Vagina (tissue), 2 donors: ENCODE results near the gene SIPA1L3. TPM values are rescaled to one million over a fixed set of nuclear protein-coding genes. Genes with fewer than 3 reads are reported as not detected.

ENCODE experiments used
- DNase-seq, 2 donors: peaks; one replicate each; pipeline ENCODE4 v3.0.0-alpha.2; 2017; ENCODE audit errors: extremely low spot score in 2 of 2
- H3K27ac ChIP-seq: fragments of 200-600 bp; sonication (generic); one replicate; pipeline ENCODE4 v1.5.1; 2019
- H3K27me3 ChIP-seq: fragments of 200-600 bp; sonication (generic); one replicate; pipeline ENCODE4 v1.5.1; 2019
- H3K36me3 ChIP-seq, 2 donors: fragments of 200-600 bp; sonication (generic); one replicate each; pipeline ENCODE4 v1.5.1; 2017 to 2019
- H3K4me1 ChIP-seq: fragments of 200-600 bp; sonication (generic); one replicate; pipeline ENCODE4 v1.5.1; 2019
- H3K4me3 ChIP-seq, 2 donors: fragments of 200-600 bp; sonication (generic); 1 replicate in 1 of 2; 2 replicates in 1 of 2; pipeline ENCODE4 v1.5.1; 2016 to 2019
- H3K9me3 ChIP-seq: fragments of 200-600 bp; sonication (generic); one replicate; pipeline ENCODE4 v1.5.1; 2019
- CTCF ChIP-seq, 3 experiments: fragments of 450-650 bp in 2 of 3; fragments of 200-600 bp in 1 of 3; sonication (generic) in 1 of 3; IDR thresholded peaks; one replicate each; pipeline ENCODE4 v1.5.1; 2017 to 2019; ENCODE audit warnings: antibody characterized with exemption in 3 of 3, mild to moderate bottlenecking in 2 of 3, moderate library complexity in 2 of 3
- POLR2A ChIP-seq, 2 donors: fragments of 450-650 bp; IDR thresholded peaks; one replicate each; pipeline ENCODE4 v1.6.1; 2017; ENCODE audit warnings: antibody characterized with exemption in 2 of 2, mild to moderate bottlenecking in 2 of 2, moderate library complexity in 2 of 2
- POLR2AphosphoS5 ChIP-seq, 2 donors: sonication (generic); formaldehyde crosslinking; IDR thresholded peaks; one replicate each; pipeline ENCODE4 v1.9.0; 2017; ENCODE audit warnings: antibody characterized with exemption in 2 of 2, mild to moderate bottlenecking in 2 of 2, low read depth in 1 of 2; ENCODE audit not compliant: insufficient read depth in 1 of 2
- intact Hi-C: fragments of 100-400 bp; cut with DNase I; formaldehyde crosslinking; loops from one replicate; pipeline ENCODE4 v1.15.1; 2023
- total RNA-seq: library from RNA; depleted of rRNA; stranded (reverse); fragments of >200 nt; gene quantifications from one replicate; pipeline ENCODE4 v1.2.3, GENCODE V29; 2016

The SIPA1L3 gene
- total RNA-seq, 1 donor from 2014 or later: 13.0 TPM

GRCh38 chr19:38001158-38001781 lies 94.3 kb downstream of the SIPA1L3 start:
- no peak for TF ChIP-seq POLR2A (IDR thresholded peaks at IDR 0.05)
- TF ChIP-seq POLR2AphosphoS5 (IDR thresholded peaks at IDR 0.05; ENCODE audit: insufficient read depth in 1 of 2, low read depth in 1 of 2): no peak
- Histone ChIP-seq H3K27me3 (no peaks in the 10 kb centered on the region), H3K36me3 (no peaks in the 10 kb centered on the region), H3K4me3 (no peak overlapping the region), H3K27ac (no peak overlapping the region), H3K9me3 (no peaks in the 10 kb centered on the region), H3K4me1 (peaks cover 51% of the 10 kb centered on the region)
- intact Hi-C loops: no loop called here
- no peak for DNase-seq

- peak overlapping the region; percentile 91 for H3K27ac ChIP-seq
- intact Hi-C loops: no loop called here
- no peaks in the 10 kb centered on the region for H3K9me3 ChIP-seq
- H3K4me1 ChIP-seq: peaks cover 41% of the 10 kb centered on the region
- no peak for DNase-seq
- no peaks in the 10 kb centered on the region for H3K36me3 ChIP-seq
- peak overlapping the region; percentile 35 to 43 for H3K4me3 ChIP-seq
- TF ChIP-seq POLR2AphosphoS5 (IDR thresholded peaks at IDR 0.05; ENCODE audit: insufficient read depth in 1 of 2, low read depth in 1 of 2) (no peak), CTCF (IDR thresholded peaks at IDR 0.05) (no peak), POLR2A (IDR thresholded peaks at IDR 0.05) (no peak)
- H3K27me3 ChIP-seq: no peaks in the 10 kb centered on the region
Observed at GRCh38 chr19:38003438-38004185, 96.6 kb downstream of the SIPA1L3 start.

- Histone ChIP-seq H3K4me1 (peaks cover 36% of the 10 kb centered on the region), H3K27me3 (no peaks in the 10 kb centered on the region), H3K4me3 (peak overlapping the region; percentile 35 to 43), H3K9me3 (no peaks in the 10 kb centered on the region), H3K27ac (peak overlapping the region; percentile 91), H3K36me3 (no peaks in the 10 kb centered on the region)
- intact Hi-C loops: no loop called here
- TF ChIP-seq POLR2A (IDR thresholded peaks at IDR 0.05) (no peak), POLR2AphosphoS5 (IDR thresholded peaks at IDR 0.05; ENCODE audit: insufficient read depth in 1 of 2, low read depth in 1 of 2) (no peak), CTCF (IDR thresholded peaks at IDR 0.05) (no peak)
- DNase-seq: no peak
Observed at GRCh38 chr19:38004186-38004520, 97.1 kb downstream of the SIPA1L3 start.

GRCh38 chr19:38004521-38005223 lies 97.7 kb downstream of the SIPA1L3 start:
- Histone ChIP-seq H3K36me3 (no peaks in the 10 kb centered on the region), H3K9me3 (no peaks in the 10 kb centered on the region), H3K27ac (peak overlapping the region; percentile 91), H3K4me3 (peak overlapping the region; percentile 35 to 43), H3K4me1 (peaks cover 31% of the 10 kb centered on the region), H3K27me3 (no peaks in the 10 kb centered on the region)
- TF ChIP-seq POLR2AphosphoS5 (IDR thresholded peaks at IDR 0.05; ENCODE audit: insufficient read depth in 1 of 2, low read depth in 1 of 2): peak; percentile 66 to 97
- TF ChIP-seq CTCF (IDR thresholded peaks at IDR 0.05): no peak
- TF ChIP-seq POLR2A (IDR thresholded peaks at IDR 0.05): peak in 1 of 2 donors; percentile 74
- intact Hi-C loops: no loop called here
- peak in 1 of 2 donors; percentile 98 for DNase-seq

- Histone ChIP-seq H3K4me1 (peaks cover 27% of the 10 kb centered on the region), H3K36me3 (no peaks in the 10 kb centered on the region), H3K27me3 (no peaks in the 10 kb centered on the region), H3K27ac (peak overlapping the region; percentile 91), H3K9me3 (no peaks in the 10 kb centered on the region), H3K4me3 (peak overlapping the region; percentile 35 to 43)
- TF ChIP-seq CTCF (IDR thresholded peaks at IDR 0.05): no peak
- no peak for TF ChIP-seq POLR2A (IDR thresholded peaks at IDR 0.05)
- TF ChIP-seq POLR2AphosphoS5 (IDR thresholded peaks at IDR 0.05; ENCODE audit: insufficient read depth in 1 of 2, low read depth in 1 of 2): no peak
- intact Hi-C loops: no loop called here
- no peak for DNase-seq
Observed at GRCh38 chr19:38005224-38005614, 98.2 kb downstream of the SIPA1L3 start.
